OCI-LY1 (cell line): Measurements from ENCODE around the gene CNTNAP2.

Source experiments
- EZH2 ChIP-seq: fragments of 200-600 bp; sonication (generic), shearing (Covaris generic); IDR thresholded peaks from 2 replicates; pipeline ENCODE4 v1.8.0; 2017; ENCODE audit warnings: borderline replicate concordance, mixed run types, mild to moderate bottlenecking, antibody characterized with exemption, low read length, moderate library complexity, mixed read lengths
- TF ChIP-seq, protein P1 (sequence below): fragments of 200-600 bp; sonication (generic), shearing (Covaris generic); IDR thresholded peaks from 2 replicates; pipeline ENCODE4 v1.5.1; 2017; ENCODE audit warnings: mild to moderate bottlenecking, antibody characterized with exemption, low read length, moderate library complexity, mixed read lengths

DNA sequence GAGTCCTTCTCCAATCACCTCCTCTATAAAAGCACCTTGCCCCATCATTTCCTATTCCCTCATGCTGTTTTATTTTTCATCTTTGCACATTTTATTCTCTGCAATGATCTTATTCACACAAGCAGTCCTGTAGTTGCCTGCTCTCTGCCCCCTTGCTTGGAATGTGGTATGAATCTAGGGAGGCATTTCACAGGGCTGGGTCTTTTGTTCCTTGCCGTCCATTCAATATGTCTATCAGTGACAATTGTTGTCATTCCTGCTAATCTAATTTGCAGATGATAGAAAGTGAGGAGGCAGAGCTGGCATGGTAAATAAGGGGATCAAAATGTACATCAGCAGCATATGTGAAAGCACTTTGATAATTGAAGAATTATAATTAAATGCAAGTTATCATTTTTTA lies 2227.8 kb downstream of the CNTNAP2 start:
- TF ChIP-seq, protein P1, sequence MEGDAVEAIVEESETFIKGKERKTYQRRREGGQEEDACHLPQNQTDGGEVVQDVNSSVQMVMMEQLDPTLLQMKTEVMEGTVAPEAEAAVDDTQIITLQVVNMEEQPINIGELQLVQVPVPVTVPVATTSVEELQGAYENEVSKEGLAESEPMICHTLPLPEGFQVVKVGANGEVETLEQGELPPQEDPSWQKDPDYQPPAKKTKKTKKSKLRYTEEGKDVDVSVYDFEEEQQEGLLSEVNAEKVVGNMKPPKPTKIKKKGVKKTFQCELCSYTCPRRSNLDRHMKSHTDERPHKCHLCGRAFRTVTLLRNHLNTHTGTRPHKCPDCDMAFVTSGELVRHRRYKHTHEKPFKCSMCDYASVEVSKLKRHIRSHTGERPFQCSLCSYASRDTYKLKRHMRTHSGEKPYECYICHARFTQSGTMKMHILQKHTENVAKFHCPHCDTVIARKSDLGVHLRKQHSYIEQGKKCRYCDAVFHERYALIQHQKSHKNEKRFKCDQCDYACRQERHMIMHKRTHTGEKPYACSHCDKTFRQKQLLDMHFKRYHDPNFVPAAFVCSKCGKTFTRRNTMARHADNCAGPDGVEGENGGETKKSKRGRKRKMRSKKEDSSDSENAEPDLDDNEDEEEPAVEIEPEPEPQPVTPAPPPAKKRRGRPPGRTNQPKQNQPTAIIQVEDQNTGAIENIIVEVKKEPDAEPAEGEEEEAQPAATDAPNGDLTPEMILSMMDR, result no peak
- TF ChIP-seq EZH2, result no peak
